HG03575 (cell line): ENCODE measurements around the gene CHCHD1.

Experiments used
- ATAC-seq: cut with Tn5 transposase; IDR thresholded peaks from one replicate; pipeline ENCODE4 v1.9.1; 2021; ENCODE audit not compliant: unreplicated experiment, insufficient number of reproducible peaks, low FRiP score; ENCODE audit errors: extremely low read depth

Gene CHCHD1

DNA sequence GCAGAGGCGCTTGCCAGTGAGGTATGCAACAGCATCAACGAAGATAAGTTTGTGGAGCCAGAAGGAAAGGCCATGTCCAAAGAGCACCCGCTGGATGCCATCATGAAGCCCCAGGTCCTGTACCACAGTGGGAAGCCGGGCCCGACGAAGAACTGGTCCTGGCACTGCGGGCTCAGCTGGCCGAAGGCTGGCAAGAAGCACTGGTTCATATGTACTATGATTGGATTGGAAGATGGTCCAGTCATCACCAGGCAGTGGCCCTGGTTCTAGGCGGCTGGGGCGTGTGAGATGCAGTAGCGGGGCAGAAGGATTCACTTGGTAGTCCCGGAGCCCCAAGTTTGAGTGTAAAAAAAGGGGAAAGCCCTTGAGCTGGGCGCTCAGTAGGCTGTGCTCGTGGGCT is 25.6 kb downstream of the CHCHD1 start:
- ATAC-seq = no peak

DNA sequence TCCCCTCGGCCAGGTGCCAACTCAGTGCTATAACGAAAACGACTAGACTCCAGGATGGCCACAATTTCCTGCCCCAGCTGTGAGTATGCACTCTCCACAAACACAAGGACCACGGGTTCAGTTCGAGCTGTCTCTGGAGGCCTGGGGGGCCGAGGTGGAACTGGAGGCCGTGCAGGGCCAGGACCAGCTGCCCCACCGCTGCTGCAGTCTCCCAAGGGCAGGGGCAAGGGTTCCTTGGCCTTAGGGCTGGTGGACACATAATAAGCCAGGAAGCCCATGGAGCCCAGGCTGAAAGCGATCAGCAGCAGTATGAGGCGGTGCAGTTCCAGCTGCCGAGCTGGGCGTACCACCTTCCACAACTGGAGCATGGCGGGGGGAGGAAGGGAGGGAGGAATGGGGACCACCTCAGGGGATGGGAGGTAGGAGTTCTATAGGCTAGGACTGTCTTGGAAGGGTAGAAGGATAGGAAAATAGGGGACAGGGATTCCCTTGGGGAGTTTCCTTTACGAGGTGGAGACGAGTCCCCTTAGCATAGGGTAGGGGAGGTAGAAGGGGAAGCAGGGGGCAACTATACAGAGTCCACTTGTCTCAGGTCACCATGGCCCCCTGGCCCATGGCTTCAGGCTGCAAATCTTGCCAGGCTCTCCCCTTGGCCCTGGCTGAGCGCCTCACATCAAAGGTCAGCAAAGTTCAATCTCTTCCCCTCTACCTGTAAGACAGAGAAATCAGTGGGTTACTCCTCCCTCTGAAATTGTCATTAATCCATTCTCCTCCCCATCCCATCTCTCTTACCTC is 26.4 kb downstream of the CHCHD1 start:
- no peak for ATAC-seq

DNA sequence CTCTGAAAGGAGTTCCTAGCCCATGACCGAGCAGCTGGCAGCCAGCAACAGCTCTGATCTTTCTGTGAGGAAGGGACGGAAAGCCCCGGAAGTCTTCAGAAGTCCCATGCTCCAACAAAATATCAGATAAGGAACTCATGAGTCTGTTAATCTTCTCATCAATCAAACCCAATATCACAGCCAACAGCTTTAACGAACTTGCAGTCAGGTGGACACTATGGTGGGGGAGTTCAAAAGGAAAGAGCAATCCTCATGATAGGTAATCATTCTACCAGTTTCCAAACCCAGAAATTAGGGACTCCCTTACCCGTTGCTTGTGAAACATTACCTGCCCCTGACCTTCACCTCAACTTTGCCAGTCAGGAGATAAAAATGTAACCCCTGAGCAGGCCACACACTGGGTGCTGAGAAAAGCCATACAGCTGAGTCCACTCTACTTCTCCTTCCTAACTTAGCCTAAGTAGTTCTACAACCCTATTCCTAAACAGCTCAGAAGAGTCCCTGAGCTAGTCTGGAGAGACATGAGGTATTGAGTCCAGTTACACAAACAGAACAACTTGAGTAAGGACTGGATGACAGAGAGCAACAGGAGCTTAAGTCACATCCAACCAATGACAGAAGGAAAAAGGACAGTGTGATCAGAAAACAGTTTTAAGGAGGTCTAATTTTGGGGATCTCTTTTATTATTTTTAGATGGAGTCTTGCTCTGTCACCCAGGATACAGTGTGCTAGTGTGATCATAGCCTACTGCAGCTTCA is 27.4 kb downstream of the CHCHD1 start:
- ATAC-seq = no peak

GRCh38 chr10:73810358-73810734 is 28.5 kb downstream of the CHCHD1 start:
- ATAC-seq = no peak

DNA sequence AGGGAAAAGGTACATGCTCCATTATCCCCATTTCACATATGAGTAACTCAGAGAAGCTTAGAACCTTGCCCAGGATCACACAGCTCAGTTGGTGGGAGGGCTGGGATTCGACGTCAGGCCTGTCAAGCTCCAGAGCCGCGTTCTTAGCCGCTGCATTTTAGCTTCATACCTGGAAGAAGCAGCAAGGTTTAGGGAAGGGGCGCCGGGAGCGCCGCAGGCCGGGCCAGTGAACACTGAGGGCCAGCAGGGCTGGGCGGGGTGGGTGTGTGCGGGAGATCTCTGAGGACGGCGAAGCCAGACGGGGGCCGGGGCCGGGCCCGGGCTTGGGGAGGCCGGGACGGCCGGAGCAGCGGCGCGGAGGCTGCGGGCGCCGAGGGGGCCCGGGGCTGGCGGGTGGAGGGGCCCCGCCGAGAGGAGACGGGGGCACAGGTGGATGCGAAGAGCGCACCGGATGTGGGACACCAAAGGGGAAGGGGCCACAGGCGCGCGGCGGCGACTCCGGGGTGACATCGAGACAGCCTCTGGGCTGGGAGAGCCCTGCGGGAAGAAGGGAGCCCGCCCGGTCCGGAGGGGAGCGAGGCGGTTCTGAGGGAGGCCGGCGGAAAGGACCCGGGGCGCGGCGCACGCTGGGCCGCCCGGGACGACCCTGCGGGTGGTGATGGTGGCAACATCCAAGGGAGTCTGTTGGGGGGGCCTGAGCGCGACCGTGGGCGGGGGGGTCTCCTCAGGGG is 29.1 kb downstream of the CHCHD1 start:
- ATAC-seq = no peak

DNA sequence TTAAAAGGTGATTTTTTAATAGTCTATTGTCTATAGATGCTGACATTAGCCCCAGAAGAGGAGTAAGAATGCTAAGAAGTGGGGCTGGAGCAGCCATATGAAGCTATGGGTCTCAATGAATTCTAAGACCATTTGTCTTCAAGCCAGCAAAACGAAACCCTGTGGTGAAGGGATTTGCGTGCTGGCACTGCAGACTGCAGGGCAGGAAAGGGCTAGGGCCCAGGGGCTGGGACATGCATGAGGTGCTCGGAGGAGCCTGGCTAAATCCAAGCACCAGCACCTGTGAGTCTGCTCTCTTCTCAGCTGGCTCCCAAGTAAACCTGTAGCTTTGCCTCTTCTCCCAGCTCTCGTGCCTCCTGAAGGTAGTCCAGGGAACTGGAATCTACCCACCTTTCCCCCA is 30.8 kb downstream of the CHCHD1 start:
- ATAC-seq = no peak

DNA sequence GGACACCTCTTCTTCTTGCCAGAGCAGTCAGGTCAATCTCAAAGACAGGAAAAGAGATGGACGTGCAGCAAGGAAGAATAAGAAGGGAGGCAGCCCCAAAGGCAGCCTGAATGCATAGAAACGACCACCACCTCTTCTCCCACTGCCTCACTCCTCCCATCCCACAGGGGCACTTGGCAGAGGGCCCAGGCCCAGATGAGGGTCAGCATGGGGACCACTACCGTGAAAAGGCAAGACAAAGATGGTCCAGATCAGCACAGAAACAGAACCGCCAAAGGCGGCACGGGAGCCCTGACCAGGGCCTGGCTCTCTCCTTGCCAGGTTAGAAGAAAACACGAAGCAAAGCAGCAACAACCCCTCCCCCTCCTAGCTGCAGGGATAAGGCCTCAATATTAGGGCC is 31.5 kb downstream of the CHCHD1 start:
- ATAC-seq = no peak

DNA sequence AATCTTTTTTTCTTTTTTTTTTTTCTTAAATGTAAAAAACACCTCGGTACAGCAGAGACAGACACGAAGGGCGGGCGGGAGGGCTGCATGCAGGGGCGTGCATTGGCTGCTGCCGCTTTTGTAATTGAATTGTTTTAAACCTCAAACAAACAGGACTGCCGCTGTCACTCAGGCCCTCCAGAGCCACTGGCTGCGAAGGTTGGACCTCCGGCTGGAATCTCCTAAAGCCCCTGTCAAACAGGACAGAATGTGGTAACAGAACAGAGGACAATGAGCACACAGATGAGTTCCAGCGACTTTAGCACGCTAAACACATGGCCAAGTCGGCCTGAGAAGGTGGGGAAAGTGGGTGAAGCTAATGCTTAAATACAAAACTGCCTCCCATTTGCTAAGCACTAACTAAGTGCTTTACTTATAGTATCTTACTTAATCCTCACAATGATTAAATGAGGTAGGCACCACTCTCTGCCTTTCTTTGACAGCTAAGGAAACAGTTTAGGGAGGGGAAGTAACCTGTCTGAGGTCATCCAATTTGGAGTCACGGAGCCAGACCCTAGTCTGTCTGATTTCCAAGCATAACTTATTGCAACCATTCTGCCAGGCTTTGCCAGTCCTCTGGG is 32.5 kb downstream of the CHCHD1 start:
- no peak for ATAC-seq

- ATAC-seq = no peak
These were observed 33.3 kb downstream of the CHCHD1 start for GRCh38 chr10:73814896-73815718.

GRCh38 chr10:73815719-73816030 is 33.8 kb downstream of the CHCHD1 start:
- ATAC-seq = no peak

GRCh38 chr10:73816917-73817729 is 35.3 kb downstream of the CHCHD1 start:
- ATAC-seq = no peak

- ATAC-seq = no peak
These were observed 36.0 kb downstream of the CHCHD1 start for GRCh38 chr10:73817826-73818225.

DNA sequence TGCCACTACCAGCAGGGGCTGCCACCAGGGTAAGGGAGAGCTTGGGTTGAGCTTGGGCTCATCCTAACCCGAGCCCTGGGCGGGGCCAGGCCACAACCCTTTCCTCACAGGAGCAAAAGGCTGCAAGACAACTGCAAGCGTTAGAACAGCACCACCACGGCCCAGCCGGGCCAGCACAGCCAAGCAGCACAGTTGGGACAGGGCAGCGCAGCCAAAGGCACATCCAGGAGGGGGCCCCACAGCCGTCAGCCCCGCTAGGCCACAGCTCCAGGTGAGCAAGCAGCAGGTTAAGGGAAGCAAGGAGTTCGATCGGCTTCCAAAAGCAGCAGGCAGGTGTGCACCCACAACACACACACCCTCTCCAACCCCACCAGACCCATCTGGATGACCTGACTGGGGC is 36.6 kb downstream of the CHCHD1 start:
- ATAC-seq = no peak

DNA sequence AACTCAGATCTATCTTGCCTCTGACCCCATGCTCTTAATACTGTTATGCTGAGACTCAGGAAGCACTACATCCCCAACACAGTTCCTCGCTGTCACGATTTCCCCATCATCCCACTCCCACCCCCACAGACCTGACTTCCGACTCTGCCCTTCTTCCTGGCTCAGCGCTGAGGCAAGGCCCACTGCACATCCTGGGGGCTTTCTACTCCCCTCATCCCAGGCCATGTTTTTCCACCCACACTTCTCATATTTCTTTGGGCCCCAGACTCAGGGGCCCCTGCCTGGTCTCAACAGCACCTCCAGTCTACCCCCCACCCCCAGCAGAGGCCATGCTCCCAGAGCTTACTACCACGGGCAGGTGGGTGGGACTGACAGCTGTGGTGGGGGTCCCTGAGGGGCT is 37.2 kb downstream of the CHCHD1 start:
- ATAC-seq = no peak

GRCh38 chr10:73819513-73820093 is 37.8 kb downstream of the CHCHD1 start:
- ATAC-seq = no peak

DNA sequence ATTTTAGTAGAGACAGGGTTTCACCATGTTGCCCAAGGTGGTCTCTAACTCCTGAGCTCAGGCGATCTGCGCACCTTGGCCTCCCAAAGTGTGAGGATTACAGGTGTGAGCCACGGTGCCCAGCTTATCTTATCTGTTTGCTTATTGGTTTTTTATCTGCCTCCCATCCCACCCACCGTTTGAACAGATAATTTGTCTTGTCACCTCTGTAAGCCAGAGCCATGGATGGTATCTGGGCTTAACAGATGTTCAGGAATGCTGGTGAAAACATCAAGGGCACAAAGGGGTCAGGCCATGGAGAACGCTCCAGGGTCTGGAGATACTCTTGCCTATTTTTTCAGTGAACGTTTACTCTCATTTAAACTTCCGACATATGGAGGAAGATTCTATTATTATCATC is 41.5 kb downstream of the CHCHD1 start:
- no peak for ATAC-seq

DNA sequence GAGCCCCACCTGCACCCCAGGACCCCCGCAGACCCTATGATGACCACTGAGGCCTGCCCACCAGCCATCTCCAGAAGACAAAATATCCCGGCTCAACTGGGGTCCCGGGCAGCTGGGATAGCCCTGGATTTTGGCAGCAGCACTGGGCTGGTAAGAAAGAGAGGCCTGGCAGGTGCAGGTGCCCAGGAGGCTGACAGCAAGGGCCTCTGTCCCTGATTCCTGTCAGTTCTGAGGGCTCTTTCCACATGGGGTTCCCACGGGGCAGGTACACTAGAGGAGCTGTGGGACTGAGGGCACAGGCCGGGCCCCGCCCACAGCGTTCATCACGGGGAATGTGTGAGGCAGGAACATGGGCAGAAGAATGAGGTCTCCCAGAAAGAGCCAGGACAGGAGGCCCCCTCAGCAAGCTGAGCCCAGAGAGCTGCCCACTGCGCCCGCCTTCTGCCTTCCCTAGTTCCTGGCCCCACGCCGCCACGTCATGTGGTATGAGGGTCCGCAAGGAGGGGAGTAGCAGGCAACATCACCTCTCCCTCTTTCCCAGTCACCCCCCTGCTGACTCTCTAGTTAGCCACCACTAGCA is 42.4 kb downstream of the CHCHD1 start:
- no peak for ATAC-seq
